ENCODE measurements around the gene DGKZ.

DNA sequence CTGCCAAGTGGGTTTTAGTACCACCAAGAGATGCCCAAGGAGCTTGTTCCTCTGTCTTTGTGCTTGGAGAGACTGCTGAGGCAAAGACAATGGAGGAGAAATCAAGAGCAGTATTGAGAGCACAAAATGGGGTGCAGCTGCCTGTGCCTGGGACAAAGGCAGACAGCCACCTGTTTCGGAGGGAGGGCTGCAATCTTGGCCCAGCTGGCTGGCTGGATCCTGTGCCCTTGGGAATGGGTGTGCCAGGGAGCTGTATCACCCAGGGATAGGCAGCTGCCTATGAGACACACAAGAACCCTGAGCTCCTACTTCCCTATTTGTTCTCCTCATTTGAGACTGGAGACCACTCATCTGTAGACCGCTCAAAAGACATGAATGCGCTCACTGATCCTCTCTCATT lies 67.6 kb downstream of the DGKZ start:
- TF ChIP-seq, protein P1, sequence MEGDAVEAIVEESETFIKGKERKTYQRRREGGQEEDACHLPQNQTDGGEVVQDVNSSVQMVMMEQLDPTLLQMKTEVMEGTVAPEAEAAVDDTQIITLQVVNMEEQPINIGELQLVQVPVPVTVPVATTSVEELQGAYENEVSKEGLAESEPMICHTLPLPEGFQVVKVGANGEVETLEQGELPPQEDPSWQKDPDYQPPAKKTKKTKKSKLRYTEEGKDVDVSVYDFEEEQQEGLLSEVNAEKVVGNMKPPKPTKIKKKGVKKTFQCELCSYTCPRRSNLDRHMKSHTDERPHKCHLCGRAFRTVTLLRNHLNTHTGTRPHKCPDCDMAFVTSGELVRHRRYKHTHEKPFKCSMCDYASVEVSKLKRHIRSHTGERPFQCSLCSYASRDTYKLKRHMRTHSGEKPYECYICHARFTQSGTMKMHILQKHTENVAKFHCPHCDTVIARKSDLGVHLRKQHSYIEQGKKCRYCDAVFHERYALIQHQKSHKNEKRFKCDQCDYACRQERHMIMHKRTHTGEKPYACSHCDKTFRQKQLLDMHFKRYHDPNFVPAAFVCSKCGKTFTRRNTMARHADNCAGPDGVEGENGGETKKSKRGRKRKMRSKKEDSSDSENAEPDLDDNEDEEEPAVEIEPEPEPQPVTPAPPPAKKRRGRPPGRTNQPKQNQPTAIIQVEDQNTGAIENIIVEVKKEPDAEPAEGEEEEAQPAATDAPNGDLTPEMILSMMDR (IDR thresholded peaks at IDR 0.05), result no peak
- TF ChIP-seq POLR2A (IDR thresholded peaks at IDR 0.05), result no peak

Measured in vagina (tissue), 2 donors.